GM12878 (cell line): ENCODE measurements around the gene MRNIP. TPM values are rescaled to one million over a fixed set of nuclear protein-coding genes. Genes with fewer than 3 reads are reported as not detected.

Source experiments
- ATAC-seq: fragments of 200-7000 bp; cut with Tn5 transposase; 3 replicates; pipeline ENCODE4 v1.9.1; 2020; ENCODE audit warnings: mild to moderate bottlenecking, moderate library complexity
- BruUV-seq: library from RNA; stranded (reverse); fragments of 400-500 nt; replicated peaks from 2 replicates; lab custom pipeline; 2021; lab: Mats Ljungman, UMichigan
- CTCF ChIA-PET: fragments of 300-600 bp; sonication (Branson Sonifier 250); formaldehyde crosslinking; extraction: SDS; loops from one replicate; lab custom pipeline; 2021; ENCODE audit warnings: inconsistent platforms; lab: Yijun Ruan, JAX
- POLR2A ChIA-PET: fragments of 350-600 bp; formaldehyde crosslinking; extraction: SDS; loops from one replicate; lab custom pipeline; 2021; ENCODE audit warnings: inconsistent platforms; lab: Charles Lee
- RAD21 ChIA-PET: fragments of 300-600 bp; sonication (Branson Sonifier 250); formaldehyde crosslinking; loops from one replicate; lab custom pipeline; 2023; ENCODE audit warnings: antibody characterized with exemption; ENCODE audit not compliant: unreplicated experiment; lab: Charles Lee
- SMC1A ChIA-PET: fragments of 300-600 bp; sonication (Branson Sonifier 250); formaldehyde crosslinking; loops from one replicate; lab custom pipeline; 2023; ENCODE audit not compliant: unreplicated experiment, uncharacterized antibody; lab: Charles Lee
- DNase-seq: peaks from one replicate; pipeline ENCODE4 v3.0.0-alpha.2; 2011; ENCODE audit warnings: low read depth, low spot score
- FAIRE-seq: peaks from 3 replicates; lab custom pipeline; 2011; peaks lifted over from hg19 to GRCh38; lab: Jason Lieb, UNC
- H2AFZ ChIP-seq: 2 replicates; pipeline ENCODE4 v1.6.0; 2011; ENCODE audit warnings: low read depth, low read length, control low read depth; ENCODE audit not compliant: control insufficient read depth
- H3K27ac ChIP-seq: 2 replicates; pipeline ENCODE4 v1.5.1; 2011; ENCODE audit warnings: control low read depth; ENCODE audit not compliant: control insufficient read depth, insufficient read depth
- H3K27me3 ChIP-seq, 2 experiments: replicated peaks in 1 of 2; 2 replicates each; pipeline versions ENCODE4 v1.6.0 to v1.6.1; 2011; ENCODE audit warnings: low read length in 1 of 2; ENCODE audit not compliant: control insufficient read depth in 2 of 2, insufficient read depth in 2 of 2
- H3K36me3 ChIP-seq, 2 experiments: 2 replicates each; pipeline ENCODE4 v1.5.1; 2011; ENCODE audit warnings: low read length in 1 of 2; ENCODE audit not compliant: control insufficient read depth in 2 of 2, insufficient read depth in 2 of 2
- H3K4me1 ChIP-seq: 2 replicates; pipeline ENCODE4 v1.6.1; 2011; ENCODE audit warnings: mild to moderate bottlenecking, low read length, moderate library complexity, mixed read lengths; ENCODE audit not compliant: control insufficient read depth, insufficient read depth
- H3K4me2 ChIP-seq: 2 replicates; pipeline ENCODE4 v1.6.0; 2011; ENCODE audit warnings: control low read depth; ENCODE audit not compliant: control insufficient read depth, insufficient read depth
- H3K4me3 ChIP-seq: fragments of 200-600 bp; sonication (generic); 2 replicates; pipeline ENCODE4 v1.5.1; 2016
- H3K79me2 ChIP-seq: 2 replicates; pipeline ENCODE4 v1.6.0; 2011; ENCODE audit warnings: low read length; ENCODE audit not compliant: control insufficient read depth, insufficient read depth
- H3K9ac ChIP-seq: 2 replicates; pipeline ENCODE4 v1.8.0; 2011; ENCODE audit warnings: low read length, control low read depth, mixed read lengths; ENCODE audit not compliant: control insufficient read depth, insufficient read depth
- H3K9me3 ChIP-seq: replicated peaks from 3 replicates; pipeline ENCODE4 v1.5.1; 2011; ENCODE audit warnings: mild to moderate bottlenecking, low read length; ENCODE audit not compliant: control insufficient read depth, insufficient read depth
- H4K20me1 ChIP-seq: 2 replicates; pipeline ENCODE4 v1.6.0; 2011; ENCODE audit not compliant: control insufficient read depth, insufficient read depth
- BMI1 ChIP-seq: fragments of 450-650 bp; IDR thresholded peaks from 2 replicates; pipeline ENCODE4 v1.6.1; 2016; ENCODE audit warnings: mild to moderate bottlenecking, moderate library complexity, borderline replicate concordance
- HDAC2 ChIP-seq: fragments of 200-600 bp; sonication (generic); IDR thresholded peaks from 2 replicates; pipeline ENCODE4 v1.6.1; 2017
- MTA2 ChIP-seq: fragments of 450-650 bp; IDR thresholded peaks from 2 replicates; pipeline ENCODE4 v1.6.1; 2016; ENCODE audit warnings: low read depth, mild to moderate bottlenecking, moderate library complexity
- NBN ChIP-seq: fragments of 450-650 bp; IDR thresholded peaks from 2 replicates; pipeline ENCODE4 v1.6.1; 2016
- PAX5 ChIP-seq: IDR thresholded peaks from 2 replicates; pipeline ENCODE4 v1.6.1; 2011; ENCODE audit warnings: low read depth, low read length, borderline replicate concordance
- PAX8 ChIP-seq: fragments of 450-650 bp; IDR thresholded peaks from 2 replicates; pipeline ENCODE4 v1.6.1; 2017; ENCODE audit warnings: mild to moderate bottlenecking, moderate library complexity
- RB1 ChIP-seq: fragments of 450-650 bp; formaldehyde crosslinking; IDR thresholded peaks from 2 replicates; pipeline ENCODE4 v1.6.1; 2017; ENCODE audit warnings: mild to moderate bottlenecking, borderline replicate concordance
- SMARCA5 ChIP-seq: fragments of 450-650 bp; IDR thresholded peaks from 2 replicates; pipeline ENCODE4 v1.6.1; 2017; ENCODE audit warnings: mild to moderate bottlenecking
- STAT1 ChIP-seq: fragments of 450-650 bp; conservative IDR thresholded peaks from 2 replicates; pipeline ENCODE4 v1.6.1; 2014; ENCODE audit warnings: antibody characterized with exemption, mild to moderate bottlenecking
- SUZ12 ChIP-seq: fragments of 200-600 bp; sonication (generic); IDR thresholded peaks from one replicate; pipeline ENCODE4 v1.6.1; 2018; ENCODE audit warnings: antibody characterized with exemption, mild to moderate bottlenecking; ENCODE audit not compliant: unreplicated experiment
- WGBS: methylation state at CpG from one replicate; pipeline ENCODE4 v1.1.6; 2016; ENCODE audit warnings: low lambda C conversion rate; ENCODE audit not compliant: insufficient replicate concordance, insufficient coverage; ENCODE audit errors: missing lambda C conversion rate; 5-methylcytosine and 5-hydroxymethylcytosine counted together
- in situ Hi-C: fragments of 300-500 bp; cut with MboI; formaldehyde crosslinking; loops from 9 replicates; pipeline ENCODE4 v1.14.3; 2018; ENCODE audit warnings: mixed read lengths
- intact Hi-C: fragments of 100-400 bp; cut with micrococcal nuclease; formaldehyde crosslinking; loops from one replicate; pipeline ENCODE4 v1.14.2; 2022; ENCODE audit not compliant: unreplicated experiment
- polyA plus RNA-seq, 11 experiments: library from polyadenylated mRNA; depleted of rRNA in 4 of 11; unstranded in 6 of 11; stranded (reverse) in 5 of 11; fragments of >200 nt; fragmentation: Nextera tagmentation in 4 of 11; fragmentation: Illumina TruSeq in 1 of 11; extraction: Ambion mirVana in 4 of 11; extraction: Trizol in 1 of 11; gene quantifications; 1 replicate in 1 of 11; 2 replicates in 10 of 11; pipeline versions ENCODE4 v1.2.1 to v1.2.3, GENCODE V29; 2011 to 2016; ENCODE audit warnings: inconsistent platforms in 2 of 11, missing spikeins in 2 of 11, low read depth in 1 of 11
- total RNA-seq, 4 experiments: library from RNA; depleted of rRNA in 3 of 4; stranded (reverse); fragments of >200 nt in 3 of 4; fragmentation: Illumina TruSeq in 1 of 4; extraction: Trizol in 1 of 4; gene quantifications; 2 replicates each; pipeline versions ENCODE4 v1.2.1 to v1.2.3, GENCODE V29; 2013 to 2021

MRNIP gene
- total and polyA plus RNA-seq, 10 of the 15 experiments (the other 5 are each of a cell fraction or from before 2014, with no cell fraction given) = 2.4 to 30.4 (median 13.1) TPM

DNA sequence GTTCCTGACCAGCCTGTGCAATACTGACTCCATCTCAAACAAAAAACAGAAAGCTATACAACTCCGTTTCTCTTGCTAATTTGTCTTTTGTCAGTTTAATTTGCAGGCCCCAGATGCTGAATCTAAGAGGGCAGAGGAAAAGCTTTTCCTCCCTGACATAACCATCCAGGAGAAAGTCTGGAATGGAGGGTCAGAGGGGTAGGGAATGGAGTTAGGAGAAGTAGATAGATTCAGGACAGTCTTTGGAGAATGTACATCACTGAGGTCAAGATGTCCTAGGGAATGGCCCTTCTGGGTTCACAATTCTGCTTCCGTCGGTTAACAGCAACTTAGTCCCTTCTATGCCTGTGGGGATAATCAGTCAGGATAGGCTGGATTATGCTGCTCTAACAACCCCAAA is 44.5 kb downstream of the MRNIP start:
- H3K9me3 ChIP-seq = no peaks in the 10 kb centered on the region
- H4K20me1 ChIP-seq = no peaks in the 10 kb centered on the region
- TF ChIP-seq RB1 (no peak), STAT1 (no peak), MTA2 (no peak), PAX5 (no peak), NBN (no peak), PAX8 (no peak), SUZ12 (no peak), SMARCA5 (no peak), HDAC2 (no peak), BMI1 (no peak)
- no peak overlapping the region for H3K4me2 ChIP-seq
- no peak overlapping the region for H3K9ac ChIP-seq
- H3K79me2 ChIP-seq = no peaks in the 10 kb centered on the region
- H3K27me3 ChIP-seq = no peaks in the 10 kb centered on the region
- ChIA-PET CTCF (interaction anchor here (1.0 kb wide), 1 partner anchor 12 kb away, joined by 3 read pairs; no protein-coding TSS in a partner anchor), SMC1A (no interaction called here), RAD21 (no interaction called here), POLR2A (interaction anchor here (0.5 kb wide), 1 partner anchor 61 kb away, joined by 4 read pairs; no protein-coding TSS in a partner anchor)
- no TSS peak for BruUV-seq
- H3K27ac ChIP-seq = no peak overlapping the region
- intact Hi-C loops = no loop called here
- H3K4me3 ChIP-seq = no peak overlapping the region
- ATAC-seq (no peak), DNase-seq (no peak), FAIRE-seq (no peak)
- WGBS = 86% methylated on average over 3 of the region's 3 CpGs
- in situ Hi-C loops = loop anchor here (10.0 to 25.0 kb wide), 2 partner anchors 998 to 1689 kb away; partner anchors contain the start of gene MGAT1
- no peak overlapping the region for H2AFZ ChIP-seq
- no peaks in the 10 kb centered on the region; a peak in 1 of 4 replicates for H3K36me3 ChIP-seq
- H3K4me1 ChIP-seq = peaks cover 14% of the 10 kb centered on the region
